ENCODE results near the gene NRARP.

NRARP gene

GRCh38 chr9:137300567-137301080 is 1.4 kb downstream of the NRARP start:
- no peak for TF ChIP-seq CTCF (IDR thresholded peaks at IDR 0.05; ENCODE audit: control insufficient read depth, insufficient read depth, low read depth, low read length, missing control alignments)
- DNase-seq (ENCODE audit: low read depth): no peak
- H3K4me3 ChIP-seq (ENCODE audit: control insufficient read depth, low read depth, low read length): peak overlapping the region; percentile 26

- no peak for DNase-seq (ENCODE audit: low read depth)
- no peak for TF ChIP-seq CTCF (IDR thresholded peaks at IDR 0.05; ENCODE audit: control insufficient read depth, insufficient read depth, low read depth, low read length, missing control alignments)
- H3K4me3 ChIP-seq (ENCODE audit: control insufficient read depth, low read depth, low read length): no peak overlapping the region
Observed at GRCh38 chr9:137299938-137300337, 2.1 kb downstream of the NRARP start.

- no peak overlapping the region for H3K4me3 ChIP-seq (ENCODE audit: control insufficient read depth, low read depth, low read length)
- DNase-seq (ENCODE audit: low read depth): no peak
- no peak for TF ChIP-seq CTCF (IDR thresholded peaks at IDR 0.05; ENCODE audit: control insufficient read depth, insufficient read depth, low read depth, low read length, missing control alignments)
Observed at GRCh38 chr9:137299203-137299565, 2.9 kb downstream of the NRARP start.

GRCh38 chr9:137298401-137299202 is 3.5 kb downstream of the NRARP start:
- TF ChIP-seq CTCF (IDR thresholded peaks at IDR 0.05; ENCODE audit: control insufficient read depth, insufficient read depth, low read depth, low read length, missing control alignments): no peak
- no peak for DNase-seq (ENCODE audit: low read depth)
- no peak overlapping the region for H3K4me3 ChIP-seq (ENCODE audit: control insufficient read depth, low read depth, low read length)

DNA sequence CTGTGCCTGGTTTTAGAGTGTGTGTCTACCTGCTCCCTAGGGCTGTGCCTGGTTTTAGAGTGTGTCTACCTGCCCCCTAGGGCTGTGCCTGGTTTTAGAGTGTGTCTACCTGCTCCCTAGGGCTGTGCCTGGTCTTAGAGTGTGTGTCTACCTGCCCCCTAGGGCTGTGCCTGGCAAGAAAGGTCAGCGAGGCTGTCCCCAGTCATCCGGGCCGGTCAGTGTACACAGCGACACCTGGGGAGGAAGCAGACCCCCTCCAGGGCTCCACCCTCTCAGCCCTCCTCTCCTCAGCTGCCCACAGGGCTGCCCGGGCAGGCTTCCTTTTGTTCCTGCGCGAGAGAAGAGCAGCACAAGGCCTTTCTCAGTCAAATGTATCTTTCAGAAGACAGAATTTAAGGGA is 4.1 kb downstream of the NRARP start:
- H3K4me3 ChIP-seq (ENCODE audit: control insufficient read depth, low read depth, low read length): no peak overlapping the region
- no peak for DNase-seq (ENCODE audit: low read depth)
- no peak for TF ChIP-seq CTCF (IDR thresholded peaks at IDR 0.05; ENCODE audit: control insufficient read depth, insufficient read depth, low read depth, low read length, missing control alignments)

DNA sequence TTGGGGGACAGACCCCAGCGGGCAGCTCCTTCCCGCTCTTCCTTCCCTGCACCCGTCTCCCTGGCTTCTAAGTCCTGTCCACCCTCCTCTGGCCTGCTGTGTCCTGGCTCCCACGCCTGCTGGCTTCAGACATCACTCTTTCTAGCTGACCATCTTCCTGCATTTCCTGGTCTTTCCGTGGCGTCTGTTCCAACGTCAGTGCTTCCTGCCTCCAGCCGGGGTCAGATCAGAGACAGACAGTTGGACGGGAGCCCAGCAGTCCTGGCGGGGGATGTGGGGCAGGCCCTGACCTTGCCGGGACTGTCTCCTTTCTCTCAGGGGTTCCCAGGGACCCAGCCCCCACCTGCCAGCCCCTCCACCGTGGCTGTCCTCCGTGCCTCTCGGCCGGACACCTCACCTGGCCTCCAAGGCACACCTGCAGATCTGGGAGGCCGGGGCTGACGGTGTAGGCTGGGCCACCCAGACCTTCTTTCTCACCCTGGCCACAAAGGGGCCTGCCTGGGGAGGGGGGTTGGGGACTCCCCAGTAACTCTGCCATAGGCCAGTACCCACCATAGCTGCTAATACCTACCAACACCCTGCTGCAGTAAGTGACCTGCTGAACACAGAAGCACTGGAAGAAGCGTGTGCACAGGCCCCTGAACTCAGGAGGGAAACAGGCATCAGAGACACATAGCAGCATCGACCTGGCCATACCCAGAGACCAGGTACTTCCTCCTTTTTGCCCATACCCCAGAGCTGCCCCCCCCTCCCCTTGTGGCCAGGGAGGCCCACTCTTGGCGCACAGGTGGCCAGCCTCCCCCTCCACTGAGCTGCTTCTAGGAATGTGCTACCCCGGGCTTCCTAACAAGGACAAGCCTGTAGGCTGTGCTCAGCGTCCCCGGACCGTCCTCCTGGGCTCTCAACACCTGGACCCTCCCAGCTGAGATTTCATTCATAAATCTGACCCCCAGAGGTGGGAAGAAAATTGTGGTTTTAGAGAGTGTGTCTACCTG is 5.1 kb downstream of the NRARP start:
- H3K4me3 ChIP-seq (ENCODE audit: control insufficient read depth, low read depth, low read length): no peak overlapping the region
- no peak for TF ChIP-seq CTCF (IDR thresholded peaks at IDR 0.05; ENCODE audit: control insufficient read depth, insufficient read depth, low read depth, low read length, missing control alignments)
- no peak for DNase-seq (ENCODE audit: low read depth)
